ENCODE measurements around the gene TTC13. TPM values are rescaled to one million over a fixed set of nuclear protein-coding genes. Genes with fewer than 3 reads are reported as not detected.

The TTC13 gene
- total RNA-seq, 2 experiments from 2014 or later = 34.0 to 34.2 TPM

- Mint-ChIP-seq H3K4me3 (peak overlapping the region; percentile 11), H3K4me1 (ENCODE audit: low read depth) (peaks cover 19% of the 10 kb centered on the region), H3K27ac (no peak overlapping the region), H3K9me3 (ENCODE audit: insufficient read depth) (no peaks in the 10 kb centered on the region), H3K27me3 (ENCODE audit: low read depth) (peaks cover 34% of the 10 kb centered on the region), H3K36me3 (ENCODE audit: low read depth) (no peaks in the 10 kb centered on the region)
- CTCF ChIA-PET = interaction anchor here (1.7 kb wide), 1 partner anchor 223 kb away, joined by 5 read pairs; no protein-coding TSS in a partner anchor
- no peak for ATAC-seq
- no peak for DNase-seq
- POLR2A ChIA-PET = no interaction called here
Measured at GRCh38 chr1:230866171-230867070, 112.2 kb downstream of the TTC13 start.

- H3K9me3 Mint-ChIP-seq (ENCODE audit: insufficient read depth) = no peaks in the 10 kb centered on the region
- DNase-seq (no peak), ATAC-seq (no peak)
- peaks cover 19% of the 10 kb centered on the region for H3K4me1 Mint-ChIP-seq (ENCODE audit: low read depth)
- POLR2A ChIA-PET = no interaction called here
- CTCF ChIA-PET = no interaction called here
- H3K4me3 Mint-ChIP-seq = no peak overlapping the region
- no peaks in the 10 kb centered on the region for H3K36me3 Mint-ChIP-seq (ENCODE audit: low read depth)
- H3K27ac Mint-ChIP-seq = no peak overlapping the region
- peaks cover 25% of the 10 kb centered on the region for H3K27me3 Mint-ChIP-seq (ENCODE audit: low read depth)
Measured at GRCh38 chr1:230865062-230865817, 113.4 kb downstream of the TTC13 start.

GRCh38 chr1:230864441-230864840 is 114.2 kb downstream of the TTC13 start:
- H3K27ac Mint-ChIP-seq = no peak overlapping the region
- ATAC-seq = no peak
- H3K27me3 Mint-ChIP-seq (ENCODE audit: low read depth) = peaks cover 22% of the 10 kb centered on the region
- no peaks in the 10 kb centered on the region for H3K36me3 Mint-ChIP-seq (ENCODE audit: low read depth)
- peaks cover 17% of the 10 kb centered on the region for H3K4me1 Mint-ChIP-seq (ENCODE audit: low read depth)
- DNase-seq = no peak
- ChIA-PET CTCF (interaction anchor here (0.9 kb wide), 1 partner anchor 231 kb away, joined by 3 read pairs; no protein-coding TSS in a partner anchor), POLR2A (no interaction called here)
- no peak overlapping the region for H3K4me3 Mint-ChIP-seq
- no peaks in the 10 kb centered on the region for H3K9me3 Mint-ChIP-seq (ENCODE audit: insufficient read depth)

GRCh38 chr1:230863449-230863848 is 115.2 kb downstream of the TTC13 start:
- Mint-ChIP-seq H3K4me1 (ENCODE audit: low read depth) (peaks cover 13% of the 10 kb centered on the region), H3K36me3 (ENCODE audit: low read depth) (no peaks in the 10 kb centered on the region), H3K4me3 (no peak overlapping the region), H3K27ac (no peak overlapping the region), H3K9me3 (ENCODE audit: insufficient read depth) (no peaks in the 10 kb centered on the region), H3K27me3 (ENCODE audit: low read depth) (peaks cover 15% of the 10 kb centered on the region)
- ChIA-PET CTCF (interaction anchor here (0.9 kb wide), 1 partner anchor 230 kb away, joined by 3 read pairs; no protein-coding TSS in a partner anchor), POLR2A (interaction anchor here (0.6 kb wide), 1 partner anchor 11 kb away, joined by 3 read pairs; no protein-coding TSS in a partner anchor)
- DNase-seq (no peak), ATAC-seq (no peak)

GRCh38 chr1:230861970-230862595 is 116.6 kb downstream of the TTC13 start:
- no peak overlapping the region for H3K4me3 Mint-ChIP-seq
- POLR2A ChIA-PET = no interaction called here
- ATAC-seq (no peak), DNase-seq (no peak)
- peaks cover 8% of the 10 kb centered on the region for H3K27me3 Mint-ChIP-seq (ENCODE audit: low read depth)
- H3K4me1 Mint-ChIP-seq (ENCODE audit: low read depth) = peaks cover 6% of the 10 kb centered on the region
- CTCF ChIA-PET = no interaction called here
- H3K27ac Mint-ChIP-seq = no peak overlapping the region
- no peaks in the 10 kb centered on the region for H3K9me3 Mint-ChIP-seq (ENCODE audit: insufficient read depth)
- H3K36me3 Mint-ChIP-seq (ENCODE audit: low read depth) = no peaks in the 10 kb centered on the region

- no peaks in the 10 kb centered on the region for H3K9me3 Mint-ChIP-seq (ENCODE audit: insufficient read depth)
Measured at GRCh38 chr1:230861489-230861888, 117.2 kb downstream of the TTC13 start.

GRCh38 chr1:230860617-230861384 is 117.9 kb downstream of the TTC13 start:
- no peak overlapping the region for H3K27ac Mint-ChIP-seq
- H3K4me1 Mint-ChIP-seq (ENCODE audit: low read depth) = peaks cover 2% of the 10 kb centered on the region
- ChIA-PET POLR2A (no interaction called here), CTCF (no interaction called here)
- no peaks in the 10 kb centered on the region for H3K36me3 Mint-ChIP-seq (ENCODE audit: low read depth)
- DNase-seq (no peak), ATAC-seq (no peak)
- H3K9me3 Mint-ChIP-seq (ENCODE audit: insufficient read depth) = no peaks in the 10 kb centered on the region
- no peaks in the 10 kb centered on the region for H3K27me3 Mint-ChIP-seq (ENCODE audit: low read depth)
- no peak overlapping the region for H3K4me3 Mint-ChIP-seq

More at GRCh38 chr1:230861489-230861888, 117.2 kb downstream of the TTC13 start:
- peaks cover 2% of the 10 kb centered on the region for H3K27me3 Mint-ChIP-seq (ENCODE audit: low read depth)
- ChIA-PET CTCF (no interaction called here), POLR2A (no interaction called here)
- ATAC-seq = no peak
- H3K4me1 Mint-ChIP-seq (ENCODE audit: low read depth) = peaks cover 2% of the 10 kb centered on the region
- H3K4me3 Mint-ChIP-seq = no peak overlapping the region
- no peaks in the 10 kb centered on the region for H3K36me3 Mint-ChIP-seq (ENCODE audit: low read depth)
- H3K27ac Mint-ChIP-seq = no peak overlapping the region
- DNase-seq = no peak

- CTCF ChIA-PET = no interaction called here
Measured at GRCh38 chr1:230858918-230859729, 119.5 kb downstream of the TTC13 start.

GRCh38 chr1:230858236-230858820 is 120.3 kb downstream of the TTC13 start:
- Mint-ChIP-seq H3K27ac (no peak overlapping the region), H3K4me1 (ENCODE audit: low read depth) (peaks cover under 1% of the 10 kb centered on the region), H3K36me3 (ENCODE audit: low read depth) (no peaks in the 10 kb centered on the region), H3K9me3 (ENCODE audit: insufficient read depth) (no peaks in the 10 kb centered on the region), H3K4me3 (no peak overlapping the region), H3K27me3 (ENCODE audit: low read depth) (no peaks in the 10 kb centered on the region)
- ChIA-PET POLR2A (interaction anchor here (0.6 to 1.0 kb wide), 2 partner anchors 10 to 402 kb away, joined by 3 read pairs; partner anchors contain the start of gene C1orf198), CTCF (no interaction called here)
- ATAC-seq (no peak), DNase-seq (no peak)

More at GRCh38 chr1:230858918-230859729, 119.5 kb downstream of the TTC13 start:
- no peaks in the 10 kb centered on the region for H3K36me3 Mint-ChIP-seq (ENCODE audit: low read depth)
- H3K9me3 Mint-ChIP-seq (ENCODE audit: insufficient read depth) = no peaks in the 10 kb centered on the region
- POLR2A ChIA-PET = interaction anchor here (0.6 to 1.0 kb wide), 2 partner anchors 9 to 29 kb away, joined by 3 to 5 read pairs; partner anchors contain the start of gene C1orf198
- H3K27me3 Mint-ChIP-seq (ENCODE audit: low read depth) = no peaks in the 10 kb centered on the region
- ATAC-seq (no peak), DNase-seq (no peak)
- no peak overlapping the region for H3K4me3 Mint-ChIP-seq
- H3K4me1 Mint-ChIP-seq (ENCODE audit: low read depth) = peaks cover 2% of the 10 kb centered on the region
- no peak overlapping the region for H3K27ac Mint-ChIP-seq

- no peaks in the 10 kb centered on the region for H3K27me3 Mint-ChIP-seq (ENCODE audit: low read depth)
- ATAC-seq (no peak), DNase-seq (no peak)
- no peaks in the 10 kb centered on the region for H3K9me3 Mint-ChIP-seq (ENCODE audit: insufficient read depth)
- ChIA-PET POLR2A (interaction anchor here (0.6 to 1.0 kb wide), 2 partner anchors 10 to 403 kb away, joined by 3 read pairs; partner anchors contain the start of gene C1orf198), CTCF (no interaction called here)
- no peak overlapping the region for H3K27ac Mint-ChIP-seq
- H3K36me3 Mint-ChIP-seq (ENCODE audit: low read depth) = no peaks in the 10 kb centered on the region
- H3K4me1 Mint-ChIP-seq (ENCODE audit: low read depth) = no peaks in the 10 kb centered on the region
- no peak overlapping the region for H3K4me3 Mint-ChIP-seq
Measured at GRCh38 chr1:230857822-230858221, 120.8 kb downstream of the TTC13 start.
